ENCODE measurements around the gene DYSF.

The DYSF gene

GRCh38 chr2:71691747-71692441 lies 238.5 kb downstream of the DYSF start:
- DNase-seq (ENCODE audit: low read depth in 2 of 2) = no peak

GRCh38 chr2:71692621-71693277 lies 239.4 kb downstream of the DYSF start:
- no peak for DNase-seq (ENCODE audit: low read depth in 2 of 2)

GRCh38 chr2:71693286-71694270 lies 240.2 kb downstream of the DYSF start:
- no peak for DNase-seq (ENCODE audit: low read depth in 2 of 2)

- no peak for DNase-seq (ENCODE audit: low read depth in 2 of 2)
Observed at GRCh38 chr2:71694501-71695234, 241.3 kb downstream of the DYSF start.

GRCh38 chr2:71695235-71696120 lies 242.1 kb downstream of the DYSF start:
- DNase-seq (ENCODE audit: low read depth in 2 of 2) = no peak

- no peak for DNase-seq (ENCODE audit: low read depth in 2 of 2)
Observed at GRCh38 chr2:71696381-71696780, 243.0 kb downstream of the DYSF start.

- DNase-seq (ENCODE audit: low read depth in 2 of 2) = no peak
Observed at GRCh38 chr2:71697106-71698004, 244.0 kb downstream of the DYSF start.

- DNase-seq (ENCODE audit: low read depth in 2 of 2) = no peak
Observed at GRCh38 chr2:71699428-71699827, 246.1 kb downstream of the DYSF start.

GRCh38 chr2:71700041-71700657 lies 246.8 kb downstream of the DYSF start:
- DNase-seq (ENCODE audit: low read depth in 2 of 2) = no peak

GRCh38 chr2:71700658-71701397 lies 247.5 kb downstream of the DYSF start:
- no peak for DNase-seq (ENCODE audit: low read depth in 2 of 2)

- DNase-seq (ENCODE audit: low read depth in 2 of 2) = no peak
Observed at GRCh38 chr2:71702071-71702970, 249.0 kb downstream of the DYSF start.

- DNase-seq (ENCODE audit: low read depth in 2 of 2) = no peak
Observed at GRCh38 chr2:71702971-71703898, 249.9 kb downstream of the DYSF start.

GRCh38 chr2:71704131-71704561 lies 250.8 kb downstream of the DYSF start:
- no peak for DNase-seq (ENCODE audit: low read depth in 2 of 2)

GRCh38 chr2:71704688-71705087 lies 251.3 kb downstream of the DYSF start:
- no peak for DNase-seq (ENCODE audit: low read depth in 2 of 2)

- no peak for DNase-seq (ENCODE audit: low read depth in 2 of 2)
Observed at GRCh38 chr2:71705171-71705960, 252.0 kb downstream of the DYSF start.
